SK-MEL-5 (cell line): Measurements from ENCODE around the gene CRYGB. TPM values are rescaled to one million over a fixed set of nuclear protein-coding genes. Genes with fewer than 3 reads are reported as not detected.

Experiments
- DNase-seq: peaks from one replicate; pipeline ENCODE4 v3.0.0-alpha.2; 2016; ENCODE audit warnings: low read depth, low spot score
- in situ Hi-C: cut with HindIII; loops from 2 replicates; pipeline ENCODE4 v1.10.0; 2016; ENCODE audit warnings: low sequenced_read_pairs, high pct_unique_total_duplicates, low pct_unique_long_range_greater_than_20kb
- polyA plus RNA-seq, 2 experiments: library from polyadenylated mRNA; depleted of rRNA; stranded (reverse); fragments of >200 nt; gene quantifications; 2 replicates each; pipeline ENCODE4 v1.2.3, GENCODE V29; 2015
- total RNA-seq: library from RNA; depleted of rRNA; stranded (reverse); fragments of >200 nt; shearing (Covaris generic); gene quantifications from 2 replicates; pipeline ENCODE4 v1.2.3, GENCODE V29; 2014; rRNA removed

The CRYGB gene, protein sequence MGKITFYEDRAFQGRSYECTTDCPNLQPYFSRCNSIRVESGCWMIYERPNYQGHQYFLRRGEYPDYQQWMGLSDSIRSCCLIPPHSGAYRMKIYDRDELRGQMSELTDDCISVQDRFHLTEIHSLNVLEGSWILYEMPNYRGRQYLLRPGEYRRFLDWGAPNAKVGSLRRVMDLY
- not detected in 2 replicates for total RNA-seq
- not detected in 2 replicates for polyA plus RNA-seq (2015; cell fraction: cytosol; rRNA removed)
- polyA plus RNA-seq (2015; cell fraction: nucleus; rRNA removed) = not detected in 2 replicates

DNA sequence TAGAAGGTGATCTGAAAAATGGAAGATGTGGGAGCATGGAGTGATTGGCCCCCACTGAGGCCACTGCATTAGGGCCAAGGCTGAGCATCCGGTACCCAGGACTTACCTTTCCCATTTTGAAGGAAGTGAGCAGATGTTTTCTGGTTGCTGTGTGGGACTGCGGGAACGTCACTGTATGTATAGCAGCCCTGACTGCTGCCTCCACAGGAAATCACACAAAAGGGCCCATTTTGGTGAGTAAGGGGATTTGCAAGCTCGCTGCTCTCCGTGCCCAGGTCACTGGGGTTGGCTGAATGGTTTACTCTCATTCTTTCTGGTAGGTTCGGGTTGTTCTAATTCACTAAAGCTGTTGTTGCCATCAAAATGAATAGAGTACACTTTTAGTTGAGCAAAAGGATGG lies at the start of gene CRYGB:
Gene CRYGB (minus strand): TSS at position 153 of the 400 bp plus-strand sequence. CDS start 38 bp downstream, at position 115.
- in situ Hi-C loops = no loop called here

DNA sequence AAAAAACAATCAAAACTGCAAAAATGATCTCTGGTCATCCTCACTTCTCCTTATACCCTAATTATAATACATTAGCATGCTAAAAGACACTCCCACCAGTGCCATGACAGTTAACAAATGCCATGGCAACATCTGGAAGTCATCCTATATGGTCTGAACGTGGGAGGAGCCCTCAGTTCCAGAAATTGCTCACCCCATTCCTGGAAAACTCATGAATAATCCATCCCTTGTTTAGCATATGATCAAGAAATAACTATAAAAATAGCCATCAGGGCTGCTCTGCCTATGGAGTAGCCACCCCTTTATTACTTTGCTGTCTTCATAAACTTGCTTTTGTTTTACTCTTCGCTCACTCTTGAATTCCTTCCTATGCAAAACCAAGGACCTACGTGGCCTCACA lies 49.6 kb upstream of the CRYGB start:
- no peak for DNase-seq
- in situ Hi-C loops = no loop called here

More for the DNA sequence above, at the start of gene CRYGB:
- DNase-seq = no peak

DNA sequence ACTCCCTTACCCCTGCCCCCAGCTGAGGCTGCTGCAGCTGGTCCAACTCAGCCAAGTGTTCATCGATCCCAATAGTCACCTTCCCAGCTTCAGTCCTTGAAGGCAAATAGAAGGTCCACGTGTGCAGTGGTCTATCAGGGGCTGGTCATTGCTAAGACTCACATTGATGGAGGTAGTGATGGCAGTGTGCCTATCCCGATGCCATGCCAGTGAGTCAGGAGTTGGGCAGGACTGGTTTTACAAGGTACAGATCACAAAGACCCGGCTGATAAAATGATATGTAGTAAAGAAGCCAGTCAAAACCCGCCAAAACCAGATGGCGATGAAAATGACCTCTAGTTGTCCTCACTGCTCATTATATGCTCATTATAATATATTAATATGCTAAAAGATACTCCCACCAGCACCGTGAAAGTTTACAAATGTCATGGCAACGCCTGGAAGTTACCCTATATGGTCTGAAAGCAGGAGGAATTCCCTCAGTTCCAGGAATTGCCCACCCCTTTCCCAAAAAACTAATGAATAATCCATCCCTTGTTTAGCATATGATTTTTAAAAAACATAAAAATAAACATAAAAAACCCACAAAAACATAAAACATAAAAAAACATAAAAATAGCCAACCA lies 46.8 kb upstream of the CRYGB start:
- in situ Hi-C loops = no loop called here
- DNase-seq = no peak

DNA sequence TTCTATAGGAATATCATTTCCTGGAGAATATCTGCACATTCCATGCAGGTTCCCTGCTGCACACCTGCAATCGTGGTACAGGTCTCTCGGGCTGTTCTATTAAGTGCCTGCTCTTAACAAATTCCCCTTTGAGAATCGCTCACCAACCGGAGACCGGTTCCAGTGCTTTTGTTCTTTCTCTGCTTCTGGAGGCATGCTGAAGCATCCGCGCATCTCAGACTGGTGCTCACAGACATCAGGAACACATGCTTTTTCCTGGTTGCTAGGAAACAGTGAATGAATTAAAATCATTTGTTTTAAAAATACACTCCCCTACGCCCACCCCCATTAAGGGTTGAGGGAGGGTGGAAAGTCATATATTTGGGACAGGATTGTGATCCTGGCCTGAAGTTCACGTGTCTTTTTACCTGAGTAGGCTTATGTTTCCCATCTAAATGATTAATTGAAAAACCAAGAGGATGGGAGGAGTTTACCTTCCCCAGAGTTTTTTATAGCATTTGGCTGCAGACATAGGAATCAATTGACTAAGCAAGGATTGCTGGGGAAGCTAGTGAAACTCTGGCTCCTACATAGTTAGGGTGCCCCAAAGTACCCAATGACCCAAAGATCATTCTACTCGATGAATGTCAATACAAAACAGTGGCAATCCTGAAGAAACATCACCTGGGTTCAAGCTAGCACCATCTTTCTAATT lies 44.0 kb upstream of the CRYGB start, which contains the start of gene C2orf80:
Gene C2orf80 (minus strand): TSS at position 221 of the 694 bp plus-strand sequence. CDS start 3,044 bp downstream, outside the sequence.
- in situ Hi-C loops = no loop called here
- DNase-seq = no peak

DNA sequence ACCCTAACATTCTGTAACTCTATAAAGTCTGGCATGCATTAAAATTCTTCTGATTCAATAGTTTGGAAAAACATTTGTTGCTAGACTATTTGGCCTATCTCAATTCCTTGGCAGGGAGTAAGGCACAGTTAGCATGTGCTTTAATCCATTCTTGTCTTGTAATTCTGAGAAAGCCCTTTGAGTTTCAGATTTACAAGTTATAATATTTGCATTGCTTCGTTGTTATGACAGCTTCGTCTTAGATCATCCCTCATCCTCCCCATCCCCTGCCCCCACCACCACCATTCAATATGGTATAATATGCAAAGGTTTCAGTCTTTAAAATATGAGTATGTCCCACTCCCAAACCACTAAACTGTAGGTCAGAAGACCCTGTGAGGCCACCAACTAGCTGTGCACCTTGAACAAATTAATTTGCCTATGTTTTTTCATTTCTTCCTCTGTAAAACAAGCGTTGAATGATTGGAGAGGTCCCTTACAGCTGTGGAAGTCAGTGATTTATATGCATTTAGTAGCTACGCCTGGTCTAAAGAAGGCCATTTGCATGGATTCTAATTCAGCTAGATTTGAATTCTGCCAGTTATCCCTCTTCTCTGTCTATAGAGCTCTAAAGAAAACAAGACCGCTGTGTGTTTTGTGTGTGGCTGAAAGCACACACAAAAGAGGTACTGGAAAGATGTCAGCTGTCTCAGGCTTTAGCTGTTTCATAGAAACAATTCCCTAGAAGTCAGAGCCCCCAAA lies 43.3 kb upstream of the CRYGB start:
- no peak for DNase-seq
- in situ Hi-C loops = no loop called here

DNA sequence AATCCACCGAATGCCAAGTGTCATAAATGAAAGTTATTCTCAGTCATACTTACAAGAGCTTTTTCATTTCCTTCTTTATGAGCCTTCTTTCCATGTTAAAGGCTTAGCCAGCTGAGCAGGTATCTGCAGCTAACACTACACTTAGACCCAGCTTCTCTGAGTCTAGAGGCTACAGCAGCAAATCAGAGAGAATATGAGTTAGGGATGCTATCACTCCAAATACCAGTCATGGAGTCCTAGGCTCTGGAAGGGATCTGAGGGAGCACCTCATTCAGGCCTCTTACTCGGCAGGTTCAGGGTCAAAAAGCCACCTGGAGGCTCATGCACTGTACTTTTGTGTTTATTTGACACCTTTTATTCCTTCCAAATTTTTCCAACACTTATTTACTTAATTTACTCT lies 40.9 kb upstream of the CRYGB start:
- in situ Hi-C loops = no loop called here
- no peak for DNase-seq

DNA sequence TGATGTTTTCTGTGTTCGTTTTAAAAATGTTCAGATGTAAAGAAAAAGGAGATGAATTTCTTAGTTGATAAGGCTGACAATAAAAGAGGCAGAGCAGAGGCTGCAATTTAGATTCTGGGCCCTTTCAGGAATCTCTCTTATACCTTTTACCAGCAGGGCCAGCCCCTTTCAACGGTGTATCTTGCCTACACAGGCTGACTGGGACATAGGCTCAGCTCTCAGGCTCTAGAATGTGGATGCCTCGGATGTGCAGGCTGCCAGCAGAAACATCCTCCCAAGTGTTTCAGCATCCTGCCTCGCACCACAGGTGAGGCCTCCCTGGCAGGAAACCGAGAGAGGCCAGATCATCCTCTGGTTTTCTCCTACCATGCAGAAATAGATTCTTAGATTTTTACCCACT lies 40.5 kb upstream of the CRYGB start:
- in situ Hi-C loops = no loop called here
- no peak for DNase-seq

DNA sequence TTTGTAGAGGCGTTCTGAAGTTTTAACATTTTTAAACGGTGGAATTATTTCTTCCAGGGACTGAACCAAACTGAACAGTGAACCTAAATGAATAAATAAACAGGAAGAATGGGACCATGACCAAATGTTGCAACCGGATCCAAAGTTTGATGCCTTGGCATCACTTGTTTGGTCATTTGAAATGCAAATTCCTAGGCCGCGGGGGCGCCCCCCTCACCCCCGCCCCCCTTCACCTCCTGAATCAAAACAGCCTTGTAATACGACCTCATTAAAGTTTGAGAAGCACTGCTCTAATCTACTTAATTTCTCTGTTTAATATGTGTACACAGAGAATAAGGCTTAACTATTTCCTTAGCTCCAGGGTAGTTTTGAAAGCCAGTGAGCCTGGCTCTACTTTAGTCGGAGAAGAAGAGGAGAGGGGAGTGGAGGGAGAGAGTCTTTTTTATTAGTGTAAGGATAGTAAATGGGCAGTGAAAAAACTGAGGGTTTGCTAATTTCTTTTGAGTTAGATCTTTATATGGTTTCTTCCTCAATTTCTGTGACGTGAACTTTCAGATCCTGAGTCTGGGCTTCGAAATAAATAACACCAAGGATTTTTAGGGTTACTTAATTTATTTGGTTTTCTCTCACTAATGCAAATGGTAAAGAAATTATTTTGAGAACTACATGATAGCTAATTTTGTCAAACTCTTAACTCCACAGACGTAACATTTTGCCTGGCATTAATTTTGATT lies 38.2 kb upstream of the CRYGB start:
- in situ Hi-C loops = no loop called here
- DNase-seq = no peak

DNA sequence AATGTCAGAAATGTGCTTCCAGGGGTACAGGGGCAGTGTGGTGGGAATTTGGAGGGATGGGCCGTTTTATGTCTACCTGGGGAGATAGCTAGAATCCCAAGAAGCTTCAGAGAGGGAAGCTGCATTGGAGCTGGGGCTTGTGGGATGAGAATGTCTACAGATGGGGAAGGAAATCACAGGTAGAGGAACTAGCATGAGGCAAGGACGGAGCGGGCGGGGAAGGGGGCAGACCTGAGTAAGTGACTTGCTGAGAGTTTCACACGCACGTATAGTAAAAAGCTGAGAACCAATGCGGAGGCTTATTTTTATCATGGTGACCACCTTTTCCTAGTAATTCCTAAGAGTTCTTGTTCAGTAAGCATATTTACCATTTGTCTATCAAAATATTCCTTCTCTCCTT lies 37.6 kb upstream of the CRYGB start:
- in situ Hi-C loops = no loop called here

DNA sequence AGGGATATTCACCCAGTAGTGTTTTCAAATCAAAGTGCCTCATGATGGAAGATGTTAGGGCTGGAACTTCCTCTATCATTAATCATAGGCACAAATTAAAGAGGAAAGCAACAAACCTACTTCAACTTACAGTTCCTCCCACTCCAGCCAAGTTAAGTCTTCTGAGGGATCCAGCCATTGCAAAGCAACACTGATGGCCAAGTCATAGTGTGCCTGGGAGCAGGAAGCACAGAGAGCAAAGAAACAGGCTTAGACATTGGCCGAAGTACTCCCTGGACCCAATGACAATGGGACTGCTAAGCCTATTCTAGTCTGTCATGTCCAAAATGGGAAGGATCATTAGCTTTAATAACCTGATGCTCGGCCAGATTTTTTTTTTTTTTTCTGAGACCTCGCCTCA lies 36.9 kb upstream of the CRYGB start:
- no peak for DNase-seq
- in situ Hi-C loops = no loop called here

More for the DNA sequence above, 37.6 kb upstream of the CRYGB start:
- DNase-seq = no peak

DNA sequence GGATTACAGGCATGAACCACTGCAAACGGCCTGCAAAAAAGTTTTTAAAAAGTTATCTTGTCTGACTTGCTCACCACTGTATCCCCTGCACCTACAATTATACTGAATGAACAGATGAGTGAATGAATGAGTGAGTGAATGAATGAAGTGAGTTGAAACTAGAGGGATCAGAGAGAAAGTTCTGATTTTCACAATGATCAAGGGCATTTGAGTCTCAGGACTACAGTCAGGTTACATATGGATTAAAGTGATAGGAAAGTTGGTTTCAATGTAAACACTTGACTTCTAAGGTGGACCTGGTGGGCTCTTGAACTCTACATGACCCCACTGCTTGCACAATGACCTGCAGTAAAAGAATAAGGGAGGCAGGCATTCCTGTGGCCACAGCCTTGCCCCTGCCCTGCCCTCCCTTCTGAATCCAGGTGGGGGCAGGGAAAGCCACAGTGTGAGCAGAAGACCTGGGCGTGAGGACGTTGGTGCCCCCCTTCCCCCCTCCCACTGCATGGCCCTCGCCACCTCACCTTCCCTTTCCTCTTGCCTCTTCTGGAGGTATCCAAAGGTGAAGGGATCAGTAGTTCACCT lies 33.2 kb upstream of the CRYGB start:
- in situ Hi-C loops = no loop called here
- DNase-seq = no peak

DNA sequence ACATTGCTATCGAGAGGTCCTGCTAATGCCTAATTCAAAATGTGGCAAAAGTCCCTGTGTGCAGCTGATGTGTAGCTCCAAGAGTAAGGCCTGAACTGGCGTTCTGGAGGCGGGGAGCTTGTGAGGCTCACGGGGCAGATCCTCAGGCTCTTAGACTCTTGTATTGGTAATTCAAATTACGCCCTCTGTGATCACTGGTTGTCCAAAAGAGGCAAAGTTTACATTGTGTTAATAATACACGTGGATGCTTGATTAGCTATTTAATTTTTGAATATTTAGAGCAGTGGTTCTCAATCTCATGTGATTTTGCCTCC lies 29.8 kb upstream of the CRYGB start:
- in situ Hi-C loops = no loop called here
- DNase-seq = peak; percentile 50

DNA sequence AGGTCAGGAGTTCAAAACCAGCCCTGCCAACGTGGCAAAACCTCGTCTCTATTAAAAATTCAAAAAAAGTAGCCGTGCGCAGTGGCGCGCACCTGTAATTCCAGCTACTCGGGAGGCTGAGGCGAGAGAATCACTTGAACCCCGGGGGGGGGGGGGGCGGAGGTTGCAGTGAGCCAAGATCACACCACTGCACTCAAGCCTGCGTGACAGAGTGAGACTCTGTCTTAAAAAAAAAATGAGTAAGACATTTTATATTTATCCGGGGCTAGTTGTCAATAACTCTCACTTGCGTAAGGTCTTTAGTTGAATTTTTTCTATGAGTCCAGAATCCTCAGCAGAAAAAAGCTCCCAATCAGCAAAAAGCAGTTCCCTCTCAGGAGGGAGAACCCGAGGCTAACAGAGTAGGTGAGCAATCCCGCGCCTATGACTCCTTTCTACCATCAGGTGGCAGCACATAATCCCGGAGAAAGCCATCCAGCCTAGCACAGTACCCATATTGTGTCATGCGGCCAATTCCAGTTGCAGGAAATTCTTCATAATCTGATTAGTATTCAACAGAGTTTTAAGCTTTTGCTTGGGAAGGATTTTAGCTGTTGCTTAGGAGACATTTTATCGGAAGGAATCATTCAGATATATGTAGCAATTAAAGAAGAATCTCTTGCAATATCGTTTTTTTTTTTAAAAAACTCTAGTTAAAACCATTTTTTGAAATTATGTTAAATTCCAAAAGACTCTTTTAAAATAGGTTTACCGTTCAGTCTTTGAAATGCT lies 29.3 kb upstream of the CRYGB start:
- peak; percentile 94 for DNase-seq
- in situ Hi-C loops = no loop called here

DNA sequence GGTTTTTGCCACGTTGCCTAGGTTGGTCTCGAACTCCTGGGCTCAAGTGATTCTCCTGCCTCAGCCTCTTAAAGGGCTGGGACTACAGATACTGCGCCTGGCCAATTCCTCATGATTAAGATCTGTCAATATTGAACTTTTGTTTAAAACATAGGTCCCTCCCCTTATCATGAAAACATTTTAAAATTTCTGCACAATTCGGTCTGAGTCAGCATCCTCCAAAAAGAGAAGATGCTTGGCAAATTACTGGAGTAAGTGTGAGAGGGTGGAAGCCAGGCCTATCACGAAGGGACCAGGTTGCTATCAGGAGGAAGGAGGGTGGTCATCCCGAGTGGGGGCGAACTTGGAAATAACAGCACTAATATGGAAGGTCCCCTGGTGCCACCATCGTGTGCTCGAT lies 28.2 kb upstream of the CRYGB start:
- in situ Hi-C loops = no loop called here
- no peak for DNase-seq

DNA sequence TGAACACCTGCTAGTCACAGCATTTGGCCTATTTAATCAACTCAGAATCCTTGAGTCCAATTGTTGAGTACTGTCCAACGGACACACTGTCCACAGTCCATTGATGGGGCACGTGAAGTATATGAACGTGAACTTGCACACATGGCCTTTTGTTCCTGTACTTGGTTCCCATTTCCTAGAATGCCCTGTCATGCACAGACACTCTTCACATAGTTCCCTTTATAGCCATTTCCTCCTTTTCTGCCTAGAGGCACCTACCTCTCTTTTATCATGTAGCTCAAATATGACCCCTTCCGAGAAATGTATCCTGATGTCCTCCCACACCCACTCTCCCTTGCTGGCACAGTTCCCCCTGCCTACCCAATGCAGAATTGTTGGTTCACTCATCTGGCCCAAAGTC lies 26.2 kb upstream of the CRYGB start:
- in situ Hi-C loops = no loop called here

DNA sequence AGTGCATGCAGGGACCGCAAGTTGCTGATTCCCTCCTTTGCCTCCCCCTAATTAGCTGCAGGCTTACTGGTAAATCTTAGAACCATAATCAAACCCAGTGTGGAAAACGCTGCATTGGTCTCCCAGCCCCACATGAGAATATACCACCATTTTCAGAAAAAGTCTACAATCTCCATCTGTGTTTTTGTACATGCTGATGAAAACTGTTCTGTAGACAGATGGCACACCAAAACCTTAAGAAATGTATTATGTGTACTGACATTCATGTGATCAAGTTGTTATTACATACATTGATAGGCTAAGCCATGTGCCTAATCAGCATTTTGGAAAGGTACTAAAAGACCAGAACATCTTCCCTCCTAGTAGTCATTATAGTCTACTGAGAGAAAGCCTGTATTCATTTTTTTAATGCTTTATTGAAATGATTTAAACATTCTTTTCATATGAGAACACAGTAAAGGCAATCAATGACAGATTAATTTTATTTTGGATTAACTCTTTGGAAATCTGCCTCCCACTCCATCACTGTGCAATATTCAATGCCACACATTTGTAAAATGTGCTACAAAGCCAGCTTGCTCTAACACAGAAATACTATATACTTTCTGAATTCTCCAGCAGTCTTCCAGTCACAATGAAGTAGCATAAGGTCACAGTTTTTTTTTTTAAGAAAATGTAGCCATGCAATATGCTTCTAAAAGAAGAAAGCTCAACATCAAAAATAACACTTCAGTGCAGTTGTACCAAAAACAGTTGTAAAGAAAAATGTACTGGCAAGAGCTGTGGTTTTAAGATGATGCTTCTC lies 19.2 kb upstream of the CRYGB start:
- DNase-seq = no peak
- in situ Hi-C loops = no loop called here

More for the DNA sequence above, 26.2 kb upstream of the CRYGB start:
- DNase-seq = peak; percentile 87
